Anterior cingulate cortex (tissue), 58 donors: ENCODE results near the gene ITIH6.
"Not testable (repeated sequence)": the region's sequence is repeated elsewhere in the genome, so short reads cannot be mapped to it uniquely, and the experiment has no call there.

Source experiments
- DNase-seq, 58 donors: peaks; one replicate each; lab custom pipeline; 2025; lab: John Stamatoyannopoulos, UW

ITIH6 gene

GRCh38 chrX:54798137-54798536 is at the start of gene ITIH6:
Gene ITIH6, minus strand, starts transcription at chrX:54798255. Its CDS starts 45 bp downstream, at chrX:54798210.
- DNase-seq = no peak

GRCh38 chrX:54847700-54848099 is 49.6 kb upstream of the ITIH6 start:
- not testable (repeated sequence) for DNase-seq

- no peak for DNase-seq
Observed at GRCh38 chrX:54843050-54843449, 45.0 kb upstream of the ITIH6 start.

- no peak for DNase-seq
Observed at GRCh38 chrX:54842607-54843006, 44.6 kb upstream of the ITIH6 start.

GRCh38 chrX:54841184-54841874 is 43.3 kb upstream of the ITIH6 start:
- DNase-seq = not testable (repeated sequence)

- DNase-seq = no peak
Observed at GRCh38 chrX:54838583-54838982, 40.5 kb upstream of the ITIH6 start.

- no peak for DNase-seq
Observed at GRCh38 chrX:54826598-54826997, 28.5 kb upstream of the ITIH6 start.

GRCh38 chrX:54825716-54826438 is 27.8 kb upstream of the ITIH6 start:
- no peak for DNase-seq

- no peak for DNase-seq
Observed at GRCh38 chrX:54824722-54825121, 26.7 kb upstream of the ITIH6 start.

- no peak for DNase-seq
Observed at GRCh38 chrX:54824195-54824594, 26.1 kb upstream of the ITIH6 start.

- no peak for DNase-seq
Observed at GRCh38 chrX:54821310-54821709, 23.3 kb upstream of the ITIH6 start.

GRCh38 chrX:54820737-54821136 is 22.7 kb upstream of the ITIH6 start:
- DNase-seq = no peak

GRCh38 chrX:54819201-54819600 is 21.1 kb upstream of the ITIH6 start:
- DNase-seq = no peak

GRCh38 chrX:54818221-54818620 is 20.2 kb upstream of the ITIH6 start:
- DNase-seq = no peak

- no peak for DNase-seq
Observed at GRCh38 chrX:54817220-54817820, 19.3 kb upstream of the ITIH6 start.

GRCh38 chrX:54812306-54812705 is 14.3 kb upstream of the ITIH6 start:
- no peak for DNase-seq

GRCh38 chrX:54811301-54811885 is 13.3 kb upstream of the ITIH6 start:
- no peak for DNase-seq

GRCh38 chrX:54810532-54810931 is 12.5 kb upstream of the ITIH6 start:
- DNase-seq = no peak

- DNase-seq = peak; percentile 8 to 91 (median 83)
Observed at GRCh38 chrX:54808605-54809483, 10.8 kb upstream of the ITIH6 start.

GRCh38 chrX:54808109-54808604 is 10.1 kb upstream of the ITIH6 start:
- DNase-seq = peak in 55 of 58 donors; percentile 8 to 82 (median 62)
